GM10847 (cell line): ENCODE results near the gene FEM1C.

Source experiments
- POLR2A ChIP-seq: IDR thresholded peaks from 2 replicates; pipeline ENCODE4 v1.6.1; 2011; ENCODE audit not compliant: insufficient read length; ENCODE audit errors: extremely low read depth

The FEM1C gene

GRCh38 chr5:115511632-115512031 is 32.9 kb downstream of the FEM1C start:
- no peak for TF ChIP-seq POLR2A

- no peak for TF ChIP-seq POLR2A
These were observed 34.4 kb downstream of the FEM1C start for GRCh38 chr5:115510145-115510645.

GRCh38 chr5:115509547-115509946 is 35.0 kb downstream of the FEM1C start:
- TF ChIP-seq POLR2A: no peak

- no peak for TF ChIP-seq POLR2A
These were observed 36.9 kb downstream of the FEM1C start for GRCh38 chr5:115507681-115508080.

- TF ChIP-seq POLR2A: no peak
These were observed 41.2 kb downstream of the FEM1C start for GRCh38 chr5:115503420-115503819.

- no peak for TF ChIP-seq POLR2A
These were observed 42.9 kb downstream of the FEM1C start for GRCh38 chr5:115501464-115502210.

GRCh38 chr5:115500225-115500624 is 44.4 kb downstream of the FEM1C start:
- TF ChIP-seq POLR2A: no peak

- no peak for TF ChIP-seq POLR2A
These were observed 47.5 kb downstream of the FEM1C start for GRCh38 chr5:115496936-115497576.

- no peak for TF ChIP-seq POLR2A
These were observed 49.8 kb downstream of the FEM1C start for GRCh38 chr5:115494570-115495289.

GRCh38 chr5:115490596-115490995 is 54.0 kb downstream of the FEM1C start:
- no peak for TF ChIP-seq POLR2A

GRCh38 chr5:115489733-115490132 is 54.8 kb downstream of the FEM1C start:
- TF ChIP-seq POLR2A: no peak

GRCh38 chr5:115487756-115488155 is 56.8 kb downstream of the FEM1C start:
- TF ChIP-seq POLR2A: no peak

- no peak for TF ChIP-seq POLR2A
These were observed 57.4 kb downstream of the FEM1C start for GRCh38 chr5:115487168-115487567.

- TF ChIP-seq POLR2A: no peak
These were observed 57.8 kb downstream of the FEM1C start for GRCh38 chr5:115486728-115487127.

- TF ChIP-seq POLR2A: no peak
These were observed 60.2 kb downstream of the FEM1C start for GRCh38 chr5:115484368-115484767.

GRCh38 chr5:115480900-115481299 is 63.7 kb downstream of the FEM1C start:
- TF ChIP-seq POLR2A: no peak

GRCh38 chr5:115480271-115480670 is 64.3 kb downstream of the FEM1C start:
- TF ChIP-seq POLR2A: no peak

- no peak for TF ChIP-seq POLR2A
These were observed 66.3 kb downstream of the FEM1C start for GRCh38 chr5:115478281-115478680.
